ENCODE measurements around the gene SAT1. TPM values are rescaled to one million over a fixed set of nuclear protein-coding genes. Genes with fewer than 3 reads are reported as not detected.

SAT1 gene
- total and polyA plus RNA-seq, 12 donors: 73.5 to 884 (median 114) TPM

- H3K4me1 ChIP-seq: no peaks in the 10 kb centered on the region
- WGBS, 2 donors: 89% methylated on average over 4 of the region's 4 CpGs
- ATAC-seq (no peak), DNase-seq (no peak)
- intact Hi-C loops (cut with DNase I): loop anchor here in 1 of 10 donors (2.0 kb wide), 1 partner anchor 64 kb away; no protein-coding TSS in a partner anchor
- no peaks in the 10 kb centered on the region for H3K9me3 ChIP-seq
- H3K4me3 ChIP-seq: no peak overlapping the region
- no peaks in the 10 kb centered on the region for H3K36me3 ChIP-seq
- H3K27me3 ChIP-seq: no peaks in the 10 kb centered on the region
- no peak overlapping the region for H3K27ac ChIP-seq
- no peak for TF ChIP-seq CTCF (IDR thresholded peaks at IDR 0.05)
Observed at GRCh38 chrX:23749129-23749528, 33.8 kb upstream of the SAT1 start.

- 69 to 86% methylated on average over 2 of the region's 2 CpGs for WGBS, 2 donors
- Histone ChIP-seq H3K27ac (no peak overlapping the region), H3K36me3 (no peaks in the 10 kb centered on the region), H3K27me3 (no peaks in the 10 kb centered on the region), H3K9me3 (no peaks in the 10 kb centered on the region), H3K4me3 (no peak overlapping the region), H3K4me1 (no peaks in the 10 kb centered on the region)
- TF ChIP-seq CTCF (IDR thresholded peaks at IDR 0.05): no peak
- intact Hi-C loops (cut with DNase I): loop anchor here in 1 of 10 donors (2.0 kb wide), 1 partner anchor 63 kb away; no protein-coding TSS in a partner anchor
- ATAC-seq (no peak), DNase-seq (no peak)
Observed at GRCh38 chrX:23749576-23749975, 33.4 kb upstream of the SAT1 start.

- no peaks in the 10 kb centered on the region for H3K36me3 ChIP-seq
- H3K9me3 ChIP-seq: no peaks in the 10 kb centered on the region
- no peak for TF ChIP-seq CTCF (IDR thresholded peaks at IDR 0.05)
- H3K27ac ChIP-seq: no peak overlapping the region
- H3K4me1 ChIP-seq: peaks cover 0 to 5% (median 0%) of the 10 kb centered on the region in 9 donors
- WGBS, 2 donors: 76 to 82% methylated on average over 2 of the region's 2 CpGs
- no peaks in the 10 kb centered on the region for H3K27me3 ChIP-seq
- no peak for ATAC-seq
- intact Hi-C loops (cut with DNase I): loop anchor here in 5 of 10 donors (10.0 kb wide), 1 partner anchor 152 kb away; the partner anchor contains the start of genes APOO (in 5 of the 5) and CXorf58 (in 5 of the 5)
- DNase-seq: no peak
- no peak overlapping the region for H3K4me3 ChIP-seq
Observed at GRCh38 chrX:23752740-23753415, 30.1 kb upstream of the SAT1 start.

GRCh38 chrX:23754664-23755063, 28.3 kb upstream of the SAT1 start:
- no peak for ATAC-seq
- 64 to 79% methylated on average over 1 of the region's 1 CpG for WGBS, 2 donors
- intact Hi-C loops (cut with DNase I): loop anchor here in 6 of 10 donors (5.0 to 10.0 kb wide), 2 partner anchors 148 to 150 kb away; partner anchors contain the start of genes APOO (in 5 of the 6) and CXorf58 (in 5 of the 6)
- peaks cover 0 to 5% (median 0%) of the 10 kb centered on the region in 9 donors for H3K4me1 ChIP-seq
- H3K4me3 ChIP-seq: no peak overlapping the region
- H3K36me3 ChIP-seq: no peaks in the 10 kb centered on the region
- TF ChIP-seq CTCF (IDR thresholded peaks at IDR 0.05): no peak
- no peaks in the 10 kb centered on the region for H3K27me3 ChIP-seq
- no peak for DNase-seq
- H3K9me3 ChIP-seq: no peaks in the 10 kb centered on the region
- no peak overlapping the region for H3K27ac ChIP-seq
